K562 (cell line): Measurements from ENCODE around the gene POPDC3.

ENCODE experiments used
- ARHGAP35 ChIP-seq: fragments of 450-650 bp; IDR thresholded peaks from 2 replicates; pipeline ENCODE4 v1.6.1; 2018; ENCODE audit not compliant: partially characterized antibody
- CBFB ChIP-seq: sonication (generic); formaldehyde crosslinking; IDR thresholded peaks from 2 replicates; pipeline ENCODE4 v1.4.0; 2020; ENCODE audit warnings: mild to moderate bottlenecking, missing genetic modification reagents
- JUND ChIP-seq, 2 experiments: IDR thresholded peaks; 2 replicates in 1 of 2; 3 replicates in 1 of 2; pipeline ENCODE4 v1.6.1; 2011; ENCODE audit warnings: borderline replicate concordance in 2 of 2, low read depth in 2 of 2, low read length in 2 of 2, improper control_type of control experiment in 1 of 2, missing biosample characterization in 1 of 2, missing genetic modification characterization in 1 of 2, missing genetic modification reagents in 1 of 2
- RFX1 ChIP-seq: fragments of 450-650 bp; IDR thresholded peaks from 2 replicates; pipeline ENCODE4 v1.6.1; 2016; ENCODE audit warnings: mild to moderate bottlenecking, moderate library complexity
- SIN3A ChIP-seq, 2 experiments: fragments of 150-350 bp in 1 of 2; IDR thresholded peaks; 2 replicates each; pipeline ENCODE4 v1.6.1; 2011 to 2016; ENCODE audit warnings: borderline replicate concordance in 2 of 2, low read depth in 2 of 2, low read length in 2 of 2, mild to moderate bottlenecking in 2 of 2, moderate library complexity in 2 of 2; ENCODE audit not compliant: control insufficient read depth in 1 of 2
- YY1 ChIP-seq, 3 experiments: IDR thresholded peaks; 2 replicates each; pipeline ENCODE4 v1.6.1; 2011; ENCODE audit warnings: low read length in 2 of 3, mild to moderate bottlenecking in 2 of 3, moderate library complexity in 2 of 3, borderline replicate concordance in 1 of 3, control low read depth in 1 of 3, low read depth in 1 of 3; ENCODE audit not compliant: insufficient read depth in 3 of 3, insufficient replicate concordance in 2 of 3, control insufficient read depth in 1 of 3, insufficient read length in 1 of 3; ENCODE audit errors: extremely low read depth in 1 of 3
- ZNF274 ChIP-seq: IDR thresholded peaks from 2 replicates; pipeline ENCODE4 v1.6.1; 2011; ENCODE audit warnings: low read depth, mild to moderate bottlenecking, low read length, moderate library complexity, borderline replicate concordance
- ZNF644 ChIP-seq: fragments of 200-800 bp; sonication (Bioruptor generic); IDR thresholded peaks from 2 replicates; pipeline ENCODE4 v1.6.1; 2016; ENCODE audit warnings: low read depth, missing genetic modification characterization, missing compliant biosample characterization
- TF ChIP-seq, protein P1 (sequence below), 3 experiments: IDR thresholded peaks in 2 of 3; conservative IDR thresholded peaks in 1 of 3; 2 replicates each; pipeline ENCODE4 v1.5.1; 2011 to 2012; ENCODE audit warnings: low read length in 3 of 3, mild to moderate bottlenecking in 3 of 3, control low read depth in 2 of 3, improper control_type of control experiment in 1 of 3, inconsistent platforms in 1 of 3, low read depth in 1 of 3, mixed read lengths in 1 of 3, moderate library complexity in 1 of 3; ENCODE audit not compliant: insufficient read depth in 2 of 3
- TF ChIP-seq, protein P2 (sequence below): sonication (generic); formaldehyde crosslinking; IDR thresholded peaks from 2 replicates; pipeline ENCODE4 v1.5.0; 2020; ENCODE audit warnings: missing genetic modification reagents

DNA sequence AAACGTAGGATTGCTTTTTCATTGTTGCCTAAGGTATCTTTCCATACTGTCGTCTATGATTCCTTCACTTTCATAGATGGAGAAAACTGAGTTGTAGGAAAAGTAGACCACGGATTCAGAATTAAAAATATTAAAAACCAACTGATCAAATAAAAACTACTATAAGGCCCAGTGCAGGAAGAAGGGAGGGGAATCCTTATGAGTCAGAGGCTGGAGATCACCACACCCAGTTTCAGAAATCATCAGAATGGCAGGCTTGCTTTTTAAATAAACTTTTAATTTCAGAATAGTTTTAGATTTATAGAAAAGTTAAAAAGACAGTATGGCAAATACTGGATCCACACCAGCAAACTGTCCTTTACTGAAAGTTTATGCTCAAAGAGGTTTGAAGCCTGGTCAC, 32.0 kb upstream of the POPDC3 start:
- TF ChIP-seq JUND (IDR thresholded peaks at IDR 0.05; ENCODE audit: borderline replicate concordance, low read depth, low read length) (no peak), JUND (tag; IDR thresholded peaks at IDR 0.05; ENCODE audit: borderline replicate concordance, low read depth, low read length) (no peak), ZNF644 (tag) (no peak), SIN3A (IDR thresholded peaks at IDR 0.05; ENCODE audit: borderline replicate concordance in 2 of 2, control insufficient read depth in 1 of 2, low read depth in 2 of 2, low read length in 2 of 2) (no peak), ZNF274 (no peak), CBFB (CRISPR knock-in tag) (no peak), RFX1 (no peak), ARHGAP35 (no peak), YY1 (IDR thresholded peaks at IDR 0.05; ENCODE audit: borderline replicate concordance in 1 of 3, control insufficient read depth in 1 of 3, extremely low read depth in 1 of 3, insufficient read depth in 3 of 3, insufficient read length in 1 of 3, insufficient replicate concordance in 2 of 3, low read depth in 1 of 3, low read length in 2 of 3) (no peak)
- TF ChIP-seq, protein P1, sequence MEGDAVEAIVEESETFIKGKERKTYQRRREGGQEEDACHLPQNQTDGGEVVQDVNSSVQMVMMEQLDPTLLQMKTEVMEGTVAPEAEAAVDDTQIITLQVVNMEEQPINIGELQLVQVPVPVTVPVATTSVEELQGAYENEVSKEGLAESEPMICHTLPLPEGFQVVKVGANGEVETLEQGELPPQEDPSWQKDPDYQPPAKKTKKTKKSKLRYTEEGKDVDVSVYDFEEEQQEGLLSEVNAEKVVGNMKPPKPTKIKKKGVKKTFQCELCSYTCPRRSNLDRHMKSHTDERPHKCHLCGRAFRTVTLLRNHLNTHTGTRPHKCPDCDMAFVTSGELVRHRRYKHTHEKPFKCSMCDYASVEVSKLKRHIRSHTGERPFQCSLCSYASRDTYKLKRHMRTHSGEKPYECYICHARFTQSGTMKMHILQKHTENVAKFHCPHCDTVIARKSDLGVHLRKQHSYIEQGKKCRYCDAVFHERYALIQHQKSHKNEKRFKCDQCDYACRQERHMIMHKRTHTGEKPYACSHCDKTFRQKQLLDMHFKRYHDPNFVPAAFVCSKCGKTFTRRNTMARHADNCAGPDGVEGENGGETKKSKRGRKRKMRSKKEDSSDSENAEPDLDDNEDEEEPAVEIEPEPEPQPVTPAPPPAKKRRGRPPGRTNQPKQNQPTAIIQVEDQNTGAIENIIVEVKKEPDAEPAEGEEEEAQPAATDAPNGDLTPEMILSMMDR (IDR thresholded peaks at IDR 0.05 in 2 of 3, conservative IDR thresholded peaks at IDR 0.05 in 1 of 3; ENCODE audit: insufficient read depth in 2 of 3, low read depth in 1 of 3, low read length in 3 of 3), result no peak
- TF ChIP-seq, protein P2, sequence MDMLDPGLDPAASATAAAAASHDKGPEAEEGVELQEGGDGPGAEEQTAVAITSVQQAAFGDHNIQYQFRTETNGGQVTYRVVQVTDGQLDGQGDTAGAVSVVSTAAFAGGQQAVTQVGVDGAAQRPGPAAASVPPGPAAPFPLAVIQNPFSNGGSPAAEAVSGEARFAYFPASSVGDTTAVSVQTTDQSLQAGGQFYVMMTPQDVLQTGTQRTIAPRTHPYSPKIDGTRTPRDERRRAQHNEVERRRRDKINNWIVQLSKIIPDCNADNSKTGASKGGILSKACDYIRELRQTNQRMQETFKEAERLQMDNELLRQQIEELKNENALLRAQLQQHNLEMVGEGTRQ (CRISPR knock-in tag), result no peak
